Karpas-422 (cell line): ENCODE data around the gene SIRT3. TPM values are rescaled to one million over a fixed set of nuclear protein-coding genes. Genes with fewer than 3 reads are reported as not detected.
A peak's percentile ranks its signal among the peaks of the same experiment; 100 is the strongest.

ENCODE experiments used
- DNase-seq: peaks from one replicate; pipeline ENCODE4 v3.0.0-alpha.2; 2015
- H2AFZ ChIP-seq: fragments of 200-600 bp; sonication (generic); 2 replicates; pipeline ENCODE4 v1.6.1; 2014; ENCODE audit warnings: antibody characterized with exemption, low read length, mixed read lengths
- H3K27ac ChIP-seq: fragments of 200-600 bp; sonication (generic); 2 replicates; pipeline ENCODE4 v1.5.1; 2014; ENCODE audit warnings: mild to moderate bottlenecking, low read length, moderate library complexity
- H3K27me3 ChIP-seq: fragments of 200-600 bp; sonication (generic); 2 replicates; pipeline ENCODE4 v1.6.1; 2014; ENCODE audit warnings: low read length, mixed read lengths
- H3K36me3 ChIP-seq: fragments of 200-600 bp; sonication (generic); 2 replicates; pipeline ENCODE4 v1.6.1; 2014; ENCODE audit warnings: low read length, mixed read lengths; ENCODE audit not compliant: insufficient read depth
- H3K4me1 ChIP-seq: fragments of 200-600 bp; sonication (generic); 2 replicates; pipeline ENCODE4 v1.6.1; 2014; ENCODE audit warnings: mild to moderate bottlenecking, low read length, mixed read lengths
- H3K4me2 ChIP-seq: fragments of 200-600 bp; sonication (generic); 2 replicates; pipeline ENCODE4 v1.6.1; 2014; ENCODE audit warnings: low read length, low read depth, mild to moderate bottlenecking; ENCODE audit not compliant: poor library complexity, severe bottlenecking
- H3K4me3 ChIP-seq: fragments of 200-600 bp; sonication (generic); 2 replicates; pipeline ENCODE4 v1.5.1; 2014; ENCODE audit warnings: mild to moderate bottlenecking, antibody characterized with exemption, low read length, mixed read lengths
- H3K79me2 ChIP-seq: fragments of 200-600 bp; sonication (generic); 2 replicates; pipeline ENCODE4 v1.6.1; 2014; ENCODE audit warnings: mild to moderate bottlenecking, low read length, mixed read lengths
- H3K9ac ChIP-seq: fragments of 200-600 bp; sonication (generic); 2 replicates; pipeline ENCODE4 v1.6.0; 2014; ENCODE audit warnings: low read length
- H3K9me2 ChIP-seq: fragments of 200-600 bp; sonication (generic), shearing (Covaris generic); replicated peaks from 2 replicates; pipeline ENCODE4 v1.6.0; 2014; ENCODE audit warnings: mild to moderate bottlenecking, low read length, moderate library complexity; ENCODE audit not compliant: insufficient read depth
- H3K9me3 ChIP-seq: fragments of 300-700, 200-600 bp; sonication (generic); 2 replicates; pipeline ENCODE4 v1.6.1; 2014; ENCODE audit warnings: low read length, mixed read lengths
- H4K20me1 ChIP-seq: fragments of 200-600 bp; sonication (generic); 2 replicates; pipeline ENCODE4 v1.6.1; 2014; ENCODE audit warnings: mild to moderate bottlenecking, antibody characterized with exemption, low read length, low read depth; ENCODE audit not compliant: insufficient read depth
- total RNA-seq: library from RNA; depleted of rRNA; stranded (reverse); fragments of >200 nt; shearing (Covaris generic); gene quantifications from 2 replicates; pipeline ENCODE4 v1.2.3, GENCODE V29; 2014; ENCODE audit warnings: low replicate concordance

The SIRT3 gene
- total RNA-seq, 1 experiment from 2014 or later = 13.6 TPM

DNA sequence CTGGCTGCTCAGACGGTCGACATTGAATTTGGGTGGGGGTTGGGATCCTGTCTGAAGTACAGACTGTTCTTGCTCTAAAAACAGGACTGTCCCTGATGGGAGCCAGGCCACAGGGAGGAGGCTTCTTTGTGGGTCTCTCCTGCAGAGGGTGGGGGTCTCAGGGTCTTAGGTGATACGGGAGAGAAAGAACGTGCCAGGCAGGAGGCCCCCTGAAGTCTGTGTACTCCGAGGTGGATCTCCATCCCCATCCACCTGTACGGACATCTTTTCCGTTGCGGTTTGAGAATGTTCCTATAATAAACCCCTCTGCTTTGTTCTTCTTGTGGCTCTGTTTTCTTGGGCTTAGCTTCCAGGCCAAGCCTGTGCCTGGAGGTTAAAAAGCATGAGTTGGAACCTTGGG lies 16.5 kb upstream of the SIRT3 start:
- no peak overlapping the region for H3K4me2 ChIP-seq
- H3K9me2 ChIP-seq = no peaks in the 10 kb centered on the region
- H2AFZ ChIP-seq = no peak overlapping the region
- peaks cover 9% of the 10 kb centered on the region for H4K20me1 ChIP-seq
- no peak overlapping the region for H3K4me3 ChIP-seq
- DNase-seq = no peak
- H3K27me3 ChIP-seq = no peaks in the 10 kb centered on the region
- H3K4me1 ChIP-seq = peaks cover 10% of the 10 kb centered on the region
- peaks cover 21% of the 10 kb centered on the region; the same call in 1 of the 2 replicates for H3K36me3 ChIP-seq
- no peak overlapping the region for H3K27ac ChIP-seq
- H3K9me3 ChIP-seq = no peaks in the 10 kb centered on the region
- H3K79me2 ChIP-seq = no peaks in the 10 kb centered on the region
- H3K9ac ChIP-seq = no peak overlapping the region

GRCh38 chr11:251550-251949 lies 15.4 kb upstream of the SIRT3 start:
- H3K4me1 ChIP-seq = no peaks in the 10 kb centered on the region; the same call in 1 of the 2 replicates
- peaks cover 9% of the 10 kb centered on the region for H4K20me1 ChIP-seq
- no peaks in the 10 kb centered on the region for H3K9me3 ChIP-seq
- H3K27me3 ChIP-seq = no peaks in the 10 kb centered on the region
- H3K9ac ChIP-seq = no peak overlapping the region
- no peak overlapping the region for H3K4me3 ChIP-seq
- no peak for DNase-seq
- no peaks in the 10 kb centered on the region for H3K9me2 ChIP-seq
- H3K4me2 ChIP-seq = no peak overlapping the region
- H3K79me2 ChIP-seq = no peaks in the 10 kb centered on the region
- peaks cover 26% of the 10 kb centered on the region; the same call in 1 of the 2 replicates for H3K36me3 ChIP-seq
- no peak overlapping the region for H3K27ac ChIP-seq
- no peak overlapping the region for H2AFZ ChIP-seq

GRCh38 chr11:250740-251299 lies 14.7 kb upstream of the SIRT3 start:
- H3K4me1 ChIP-seq = no peaks in the 10 kb centered on the region
- H3K9ac ChIP-seq = no peak overlapping the region
- H3K9me3 ChIP-seq = no peaks in the 10 kb centered on the region
- no peaks in the 10 kb centered on the region for H3K9me2 ChIP-seq
- no peaks in the 10 kb centered on the region for H3K27me3 ChIP-seq
- H3K27ac ChIP-seq = no peak overlapping the region
- H3K36me3 ChIP-seq = peaks cover 30% of the 10 kb centered on the region; the same call in 1 of the 2 replicates
- peak; percentile 84 for DNase-seq
- no peak overlapping the region for H3K4me2 ChIP-seq
- H2AFZ ChIP-seq = no peak overlapping the region
- no peak overlapping the region for H3K4me3 ChIP-seq
- H3K79me2 ChIP-seq = no peaks in the 10 kb centered on the region
- H4K20me1 ChIP-seq = peaks cover 9% of the 10 kb centered on the region

DNA sequence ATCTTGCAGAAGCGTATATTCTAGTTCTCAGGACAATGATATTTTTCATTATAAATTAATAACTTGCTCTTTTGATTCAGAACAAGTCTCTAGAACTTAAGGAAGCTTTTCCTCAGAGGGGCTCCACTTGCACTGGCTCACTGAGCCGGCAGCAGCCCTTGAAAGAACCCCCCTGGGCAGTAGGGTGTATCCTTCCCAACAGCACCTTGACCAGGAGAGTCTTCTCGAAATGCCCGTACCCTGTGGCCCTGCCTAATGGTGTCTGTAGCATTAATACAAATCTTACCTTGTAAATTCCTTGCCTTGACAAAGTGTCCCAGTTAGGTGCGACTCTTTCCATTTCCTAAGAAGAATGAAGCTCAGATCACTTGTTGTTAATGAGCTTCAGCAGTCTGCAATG lies 14.1 kb upstream of the SIRT3 start:
- Histone ChIP-seq H3K9ac (no peak overlapping the region), H3K27me3 (no peaks in the 10 kb centered on the region), H3K27ac (no peak overlapping the region), H3K9me2 (no peaks in the 10 kb centered on the region), H3K4me3 (no peak overlapping the region), H3K79me2 (no peaks in the 10 kb centered on the region), H3K4me2 (no peak overlapping the region), H3K36me3 (peaks cover 31% of the 10 kb centered on the region; the same call in 1 of the 2 replicates), H4K20me1 (peaks cover 9% of the 10 kb centered on the region), H2AFZ (no peak overlapping the region), H3K9me3 (no peaks in the 10 kb centered on the region), H3K4me1 (no peaks in the 10 kb centered on the region)
- DNase-seq = no peak

DNA sequence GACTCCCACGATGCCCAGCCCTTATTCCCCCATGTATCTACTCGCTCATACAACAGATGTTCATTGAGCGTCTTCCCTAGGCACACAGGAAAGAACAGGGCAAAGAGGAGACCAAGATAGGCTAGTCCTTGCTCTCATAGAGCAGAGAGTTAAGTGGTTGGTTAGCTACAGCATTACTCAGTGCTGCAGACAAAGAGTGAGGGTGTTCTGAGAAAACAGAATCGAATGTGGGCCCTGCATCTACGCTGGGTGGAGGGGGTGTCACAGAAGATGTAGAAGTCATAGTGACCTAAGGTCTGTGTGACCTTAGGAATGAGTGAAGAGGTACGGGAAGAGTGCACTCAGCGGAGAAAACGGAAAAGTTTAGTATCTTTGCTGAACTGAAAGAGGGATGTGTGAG lies 12.9 kb upstream of the SIRT3 start:
- Histone ChIP-seq H3K9ac (no peak overlapping the region), H3K36me3 (peaks cover 39% of the 10 kb centered on the region; the same call in 1 of the 2 replicates), H3K27me3 (no peaks in the 10 kb centered on the region), H2AFZ (no peak overlapping the region), H3K27ac (no peak overlapping the region), H3K79me2 (no peaks in the 10 kb centered on the region), H4K20me1 (peaks cover 9% of the 10 kb centered on the region), H3K4me1 (no peaks in the 10 kb centered on the region), H3K9me2 (no peaks in the 10 kb centered on the region), H3K4me3 (no peak overlapping the region), H3K9me3 (no peaks in the 10 kb centered on the region), H3K4me2 (no peak overlapping the region)
- no peak for DNase-seq

DNA sequence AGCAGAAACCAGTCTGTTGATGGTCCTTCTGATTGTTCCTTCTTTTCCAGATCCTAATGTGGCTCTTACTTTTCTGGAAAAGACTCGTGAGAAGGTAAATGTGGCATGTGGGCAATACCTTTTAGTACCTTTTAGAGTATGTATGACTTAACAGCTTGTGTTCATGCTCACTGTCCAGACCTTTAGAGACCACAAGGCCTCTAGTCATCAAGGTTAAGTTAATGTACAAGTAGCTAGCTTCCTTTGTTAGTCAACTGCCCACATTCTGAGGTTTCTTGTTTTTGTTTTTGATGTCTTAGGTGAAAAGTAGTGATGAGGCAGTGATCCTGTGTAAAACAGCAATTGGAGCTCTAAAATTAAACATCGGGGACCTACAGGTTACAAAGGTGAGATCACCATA lies 8.2 kb upstream of the SIRT3 start:
- no peak overlapping the region for H3K4me3 ChIP-seq
- H3K79me2 ChIP-seq = peaks cover 33% of the 10 kb centered on the region
- H3K27ac ChIP-seq = no peak overlapping the region
- H3K9ac ChIP-seq = no peak overlapping the region
- H3K9me2 ChIP-seq = no peaks in the 10 kb centered on the region
- DNase-seq = no peak
- no peak overlapping the region for H2AFZ ChIP-seq
- no peaks in the 10 kb centered on the region for H3K4me1 ChIP-seq
- 0 out of 2 replicates have a peak, but pooled peaks cover 3% of the 10 kb centered on the region for H4K20me1 ChIP-seq
- no peaks in the 10 kb centered on the region for H3K9me3 ChIP-seq
- no peaks in the 10 kb centered on the region for H3K27me3 ChIP-seq
- H3K36me3 ChIP-seq = peaks cover 43% of the 10 kb centered on the region; the same call in 1 of the 2 replicates
- no peak overlapping the region for H3K4me2 ChIP-seq

- peaks cover 14% of the 10 kb centered on the region for H3K4me1 ChIP-seq
- peaks cover 3% of the 10 kb centered on the region; the same call in 1 of the 2 replicates for H4K20me1 ChIP-seq
- H3K27ac ChIP-seq = no peak overlapping the region
- H3K4me2 ChIP-seq = no peak overlapping the region
- H3K79me2 ChIP-seq = peaks cover 59% of the 10 kb centered on the region
- peaks cover 40% of the 10 kb centered on the region; the same call in 1 of the 2 replicates for H3K36me3 ChIP-seq
- DNase-seq = no peak
- no peak overlapping the region for H3K9ac ChIP-seq
- H3K27me3 ChIP-seq = no peaks in the 10 kb centered on the region
- no peak overlapping the region for H2AFZ ChIP-seq
- no peaks in the 10 kb centered on the region for H3K9me3 ChIP-seq
- no peak overlapping the region for H3K4me3 ChIP-seq
- no peaks in the 10 kb centered on the region for H3K9me2 ChIP-seq
Observed at GRCh38 chr11:241634-242033, 5.5 kb upstream of the SIRT3 start.

GRCh38 chr11:240315-240714 lies 4.2 kb upstream of the SIRT3 start:
- Histone ChIP-seq H3K36me3 (peaks cover 35% of the 10 kb centered on the region; the same call in 1 of the 2 replicates), H3K79me2 (peaks cover 66% of the 10 kb centered on the region), H3K4me1 (peaks cover 19% of the 10 kb centered on the region), H2AFZ (no peak overlapping the region), H3K9me2 (no peaks in the 10 kb centered on the region), H3K27me3 (no peaks in the 10 kb centered on the region), H3K4me3 (no peak overlapping the region), H3K9me3 (no peaks in the 10 kb centered on the region), H3K27ac (no peak overlapping the region), H3K4me2 (no peak overlapping the region), H3K9ac (no peak overlapping the region), H4K20me1 (peaks cover 3% of the 10 kb centered on the region; the same call in 1 of the 2 replicates)
- DNase-seq = no peak
